Activated T-cell treated with anti-CD3 and anti-CD28 coated beads, Interleukin-2, amount 50 U/mL, for 1 hour (primary cell): ENCODE measurements around the gene KCMF1.

Experiments used
- DNase-seq: peaks from one replicate; pipeline ENCODE4 v3.0.0-alpha.2; 2020

The KCMF1 gene

GRCh38 chr2:85088921-85089320, 118.0 kb downstream of the KCMF1 start:
- DNase-seq = no peak

- DNase-seq = no peak
Measured at GRCh38 chr2:85089585-85089984, 118.6 kb downstream of the KCMF1 start.

- no peak for DNase-seq
Measured at GRCh38 chr2:85091838-85092237, 120.9 kb downstream of the KCMF1 start.

GRCh38 chr2:85095094-85095493, 124.1 kb downstream of the KCMF1 start:
- no peak for DNase-seq

GRCh38 chr2:85096616-85097015, 125.7 kb downstream of the KCMF1 start:
- DNase-seq = no peak

GRCh38 chr2:85104228-85104627, 133.3 kb downstream of the KCMF1 start:
- no peak for DNase-seq

GRCh38 chr2:85106489-85107180, 135.7 kb downstream of the KCMF1 start:
- DNase-seq = no peak
